ENCODE results near the gene HOXA10.

The HOXA10 gene

GRCh38 chr7:27143023-27143949 lies 30.8 kb downstream of the HOXA10 start, which contains the start of gene HOXA5:
Gene HOXA5, minus strand, starts transcription at chr7:27143681. Its CDS starts 74 bp downstream, at chr7:27143607.
- no peak for DNase-seq

GRCh38 chr7:27142580-27143022 lies 31.5 kb downstream of the HOXA10 start:
- no peak for DNase-seq

GRCh38 chr7:27141923-27142579 lies 32.1 kb downstream of the HOXA10 start:
- DNase-seq = no peak

- no peak for DNase-seq
These were observed 32.8 kb downstream of the HOXA10 start for GRCh38 chr7:27141137-27141922.

- no peak for DNase-seq
These were observed 33.8 kb downstream of the HOXA10 start for GRCh38 chr7:27140126-27140857.

- DNase-seq = no peak
These were observed 34.6 kb downstream of the HOXA10 start for GRCh38 chr7:27139334-27140125.

GRCh38 chr7:27138985-27139333 lies 35.2 kb downstream of the HOXA10 start:
- no peak for DNase-seq

GRCh38 chr7:27138472-27138871 lies 35.6 kb downstream of the HOXA10 start:
- DNase-seq = no peak

GRCh38 chr7:27137640-27138315 lies 36.3 kb downstream of the HOXA10 start:
- no peak for DNase-seq

GRCh38 chr7:27134392-27134791 lies 39.7 kb downstream of the HOXA10 start:
- no peak for DNase-seq

- DNase-seq = no peak
These were observed 40.5 kb downstream of the HOXA10 start for GRCh38 chr7:27133409-27134231.

GRCh38 chr7:27132978-27133377 lies 41.1 kb downstream of the HOXA10 start:
- no peak for DNase-seq

- DNase-seq = no peak
These were observed 41.9 kb downstream of the HOXA10 start for GRCh38 chr7:27132214-27132613.

- no peak for DNase-seq
These were observed 42.7 kb downstream of the HOXA10 start for GRCh38 chr7:27131390-27131819.

- DNase-seq = no peak
These were observed 43.4 kb downstream of the HOXA10 start, which contains the start of gene HOXA4 for GRCh38 chr7:27130540-27131389. Gene HOXA4, minus strand, starts transcription at chr7:27130757. Its CDS starts 24 bp downstream, at chr7:27130733.

GRCh38 chr7:27129729-27130539 lies 44.2 kb downstream of the HOXA10 start:
- DNase-seq = no peak

- no peak for DNase-seq
These were observed 45.1 kb downstream of the HOXA10 start for GRCh38 chr7:27128776-27129728.
